Ovary (tissue), 9 donors: ENCODE results near the gene EEF1E1. TPM values are rescaled to one million over a fixed set of nuclear protein-coding genes. Genes with fewer than 3 reads are reported as not detected.

Experiments used
- DNase-seq, 5 donors: peaks; one replicate each; pipeline ENCODE4 v3.0.0-alpha.2; 2019 to 2020
- H3K27ac ChIP-seq, 2 donors: fragments of 200-600 bp; one replicate each; pipeline versions ENCODE4 v1.5.1 to v1.8.0; 2019 to 2022
- H3K27me3 ChIP-seq: fragments of 200-600 bp; one replicate; pipeline ENCODE4 v1.8.0; 2022
- H3K36me3 ChIP-seq: fragments of 200-600 bp; sonication (generic); one replicate; pipeline ENCODE4 v1.5.1; 2019
- H3K4me1 ChIP-seq: one replicate; pipeline ENCODE4 v1.8.1; 2013; ENCODE audit warnings: mild to moderate bottlenecking, moderate library complexity; ENCODE audit not compliant: insufficient read depth
- H3K4me3 ChIP-seq: fragments of 200-600 bp; sonication (generic); one replicate; pipeline ENCODE4 v1.5.1; 2017
- H3K9me3 ChIP-seq, 2 donors: fragments of 200-600 bp in 1 of 2; sonication (generic) in 1 of 2; one replicate each; pipeline versions ENCODE4 v1.5.1 to v1.8.1; 2013 to 2019; ENCODE audit warnings: mild to moderate bottlenecking in 1 of 2, moderate library complexity in 1 of 2
- EP300 ChIP-seq: sonication (generic); formaldehyde crosslinking; IDR thresholded peaks from one replicate; pipeline ENCODE4 v1.6.1; 2017; ENCODE audit warnings: antibody characterized with exemption
- POLR2A ChIP-seq: fragments of 450-650 bp; IDR thresholded peaks from one replicate; pipeline ENCODE4 v1.6.1; 2017; ENCODE audit warnings: antibody characterized with exemption, mild to moderate bottlenecking, moderate library complexity
- WGBS, 3 donors: extraction: QIAGEN DNeasy Blood & Tissue Kit in 1 of 3; methylation state at CpG; one replicate each; pipeline versions ENCODE4 v1.1.5 to v1.1.7; 2013 to 2017; 5-methylcytosine and 5-hydroxymethylcytosine counted together
- intact Hi-C, 4 donors: fragments of 100-400 bp; cut with DNase I; formaldehyde crosslinking; loops; one replicate each; pipeline versions ENCODE4 v1.11.0 to v1.15.1; 2022 to 2023
- polyA plus RNA-seq, 2 donors: library from polyadenylated mRNA; stranded (reverse); fragments of 200-250 nt in 1 of 2; fragments of 350-450 nt in 1 of 2; fragmentation: Illumina TruSeq in 1 of 2; extraction: RNeasy Lipid Tissue Mini Kit (QIAGEN cat#74804) in 1 of 2; gene quantifications; one replicate each; pipeline ENCODE4 v1.2.3, GENCODE V29; 2013 to 2014
- total RNA-seq, 7 donors: library from RNA; depleted of rRNA in 2 of 7; stranded (reverse); fragments of >200 nt in 2 of 7; fragmentation: NEBNext Ultra II Directional in 3 of 7; extraction: Animal tissue kit (Norgen Biotek cat#: 25700) in 3 of 7; gene quantifications; one replicate each; pipeline versions ENCODE4 v1.1.0 to v1.2.4, GENCODE V29; 2016 to 2023
- TF ChIP-seq, protein P1 (sequence below), 3 donors: fragments of 450-650 bp in 2 of 3; fragments of 200-600 bp in 1 of 3; IDR thresholded peaks; one replicate each; pipeline versions ENCODE4 v1.5.1 to v1.8.0; 2016 to 2022; ENCODE audit warnings: antibody characterized with exemption in 3 of 3, mild to moderate bottlenecking in 1 of 3
- donor health status: DM: no; HTN: no; CAD: no; lungs with moderate emphysema.
- donor health status: DM: no; HTN: no; CAD: no.
- donor health status: Bipolar disorder and iron deficiency.
- donor health status: DM: yes; HTN: yes; CAD: no.
- donor health status: DM: no; HTN: no; CAD: no.
- donor health status: DM: yes; HTN: yes; CAD: no.

Gene EEF1E1
- total and polyA plus RNA-seq, 9 donors, result 13.1 to 30.1 (median 19.9) TPM

DNA sequence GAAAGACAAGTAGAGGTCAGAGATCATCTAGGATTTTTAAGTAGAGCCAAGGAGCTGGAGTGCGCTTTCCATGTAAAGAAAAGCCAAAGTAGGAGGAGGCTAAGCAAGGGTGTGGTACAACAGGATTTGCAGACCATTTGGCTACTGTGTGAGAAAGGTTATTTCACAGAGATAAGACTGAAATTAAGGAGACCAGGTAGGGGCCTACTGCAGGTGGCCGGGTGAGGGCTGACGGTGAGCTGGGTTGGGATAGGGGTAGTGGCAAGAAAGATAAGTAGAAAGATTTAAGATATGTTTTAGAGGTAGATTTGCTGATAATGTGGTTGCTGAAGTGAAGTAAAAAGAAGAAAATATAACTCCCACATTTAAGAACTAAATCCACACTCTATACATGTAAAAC lies 42.0 kb downstream of the EEF1E1 start:
- intact Hi-C loops, result no loop called here
- TF ChIP-seq, protein P1, sequence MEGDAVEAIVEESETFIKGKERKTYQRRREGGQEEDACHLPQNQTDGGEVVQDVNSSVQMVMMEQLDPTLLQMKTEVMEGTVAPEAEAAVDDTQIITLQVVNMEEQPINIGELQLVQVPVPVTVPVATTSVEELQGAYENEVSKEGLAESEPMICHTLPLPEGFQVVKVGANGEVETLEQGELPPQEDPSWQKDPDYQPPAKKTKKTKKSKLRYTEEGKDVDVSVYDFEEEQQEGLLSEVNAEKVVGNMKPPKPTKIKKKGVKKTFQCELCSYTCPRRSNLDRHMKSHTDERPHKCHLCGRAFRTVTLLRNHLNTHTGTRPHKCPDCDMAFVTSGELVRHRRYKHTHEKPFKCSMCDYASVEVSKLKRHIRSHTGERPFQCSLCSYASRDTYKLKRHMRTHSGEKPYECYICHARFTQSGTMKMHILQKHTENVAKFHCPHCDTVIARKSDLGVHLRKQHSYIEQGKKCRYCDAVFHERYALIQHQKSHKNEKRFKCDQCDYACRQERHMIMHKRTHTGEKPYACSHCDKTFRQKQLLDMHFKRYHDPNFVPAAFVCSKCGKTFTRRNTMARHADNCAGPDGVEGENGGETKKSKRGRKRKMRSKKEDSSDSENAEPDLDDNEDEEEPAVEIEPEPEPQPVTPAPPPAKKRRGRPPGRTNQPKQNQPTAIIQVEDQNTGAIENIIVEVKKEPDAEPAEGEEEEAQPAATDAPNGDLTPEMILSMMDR (IDR thresholded peaks at IDR 0.05), result no peak
- TF ChIP-seq EP300 (no peak), POLR2A (no peak)

DNA sequence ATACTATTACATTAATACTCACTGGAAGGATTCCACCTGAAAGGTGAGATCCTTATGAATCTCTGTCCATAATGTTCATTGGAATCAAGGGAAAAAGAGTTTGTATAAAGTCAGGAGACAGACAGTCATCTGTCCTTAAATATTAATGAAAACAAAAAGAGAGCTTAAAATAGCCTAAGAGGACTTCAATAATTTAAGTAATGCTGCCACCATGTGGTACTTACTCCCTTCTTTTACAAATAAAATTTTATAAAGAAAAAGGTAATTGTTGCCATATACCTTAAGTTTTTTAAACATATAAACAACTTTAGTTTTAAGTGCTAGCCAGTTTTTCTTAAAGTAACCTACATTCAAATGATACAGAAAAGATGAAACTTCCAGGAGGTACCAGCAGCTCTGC lies 43.2 kb downstream of the EEF1E1 start:
- Histone ChIP-seq H3K4me1 (no peaks in the 10 kb centered on the region), H3K27ac (no peak overlapping the region), H3K4me3 (no peak overlapping the region), H3K36me3 (no peaks in the 10 kb centered on the region), H3K9me3 (no peaks in the 10 kb centered on the region), H3K27me3 (no peaks in the 10 kb centered on the region)
- no peak for TF ChIP-seq EP300
- no peak for TF ChIP-seq POLR2A
- TF ChIP-seq, protein P1 (IDR thresholded peaks at IDR 0.05), result peak in 1 of 3 donors; percentile 17
- DNase-seq, result no peak
- intact Hi-C loops, result loop anchor here in 2 of 4 donors (5.0 to 10.0 kb wide), 2 partner anchors 334 to 337 kb away; partner anchors contain the start of gene BMP6 (in 1 of the 2)

More for the DNA sequence above, 42.0 kb downstream of the EEF1E1 start:
- Histone ChIP-seq H3K36me3 (no peaks in the 10 kb centered on the region), H3K27me3 (no peaks in the 10 kb centered on the region), H3K4me1 (no peaks in the 10 kb centered on the region), H3K27ac (no peak overlapping the region), H3K4me3 (no peak overlapping the region), H3K9me3 (no peaks in the 10 kb centered on the region)
- 82 to 85% (median 85%) methylated on average over 3 of the region's 3 CpGs for WGBS, 3 donors
- DNase-seq, result no peak

DNA sequence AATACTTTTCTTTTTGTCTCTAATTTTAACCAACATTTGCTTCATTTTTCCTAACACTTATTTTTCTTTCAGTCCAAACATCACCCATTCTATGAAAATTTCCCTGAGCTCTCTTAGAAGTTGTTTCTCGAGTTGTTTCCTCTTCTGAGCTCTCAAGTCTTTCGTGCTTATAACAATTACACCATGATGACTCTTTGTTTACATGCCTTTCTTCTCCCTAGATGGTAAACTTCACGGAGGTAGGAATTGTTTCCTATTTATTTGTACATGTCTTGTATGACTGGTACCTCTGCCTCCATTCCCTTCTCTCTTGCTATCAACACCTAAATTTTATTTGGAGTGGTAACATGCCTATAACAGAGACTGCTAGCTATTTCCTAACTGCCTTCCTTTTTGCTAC lies 44.6 kb downstream of the EEF1E1 start:
- no peak for TF ChIP-seq EP300
- intact Hi-C loops, result loop anchor here in 2 of 4 donors (5.0 to 10.0 kb wide), 2 partner anchors 333 to 335 kb away; partner anchors contain the start of gene BMP6 (in 1 of the 2)
- 51 to 74% (median 64%) methylated on average over 3 of the region's 3 CpGs for WGBS, 3 donors

DNA sequence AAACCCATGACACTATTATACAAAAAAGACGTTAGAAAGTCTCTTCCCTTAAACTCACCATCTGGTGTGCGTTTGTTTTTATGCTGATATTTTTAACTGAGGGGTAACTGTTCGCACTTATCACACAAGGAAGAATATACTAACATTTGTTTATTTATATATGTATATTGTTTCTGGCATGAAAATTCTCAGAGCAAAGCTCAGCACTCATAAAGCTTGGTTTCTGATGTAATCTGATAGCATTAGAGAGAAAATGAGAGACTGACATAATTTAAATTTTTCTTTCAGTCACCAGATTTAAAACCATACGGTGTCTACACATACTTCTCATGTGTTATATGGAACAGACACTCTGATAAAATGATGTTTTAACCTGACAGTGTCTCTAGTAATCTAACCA lies 45.1 kb downstream of the EEF1E1 start:
- H3K27ac ChIP-seq, result no peak overlapping the region
- no peaks in the 10 kb centered on the region for H3K36me3 ChIP-seq
- TF ChIP-seq EP300 (no peak), POLR2A (no peak)
- TF ChIP-seq, protein P1 (IDR thresholded peaks at IDR 0.05), result no peak
- 71 to 82% (median 76%) methylated on average over 4 of the region's 4 CpGs for WGBS, 3 donors
- DNase-seq, result no peak
- intact Hi-C loops, result loop anchor here in 2 of 4 donors (5.0 to 10.0 kb wide), 2 partner anchors 332 to 335 kb away; partner anchors contain the start of gene BMP6 (in 1 of the 2)
- H3K4me3 ChIP-seq, result no peak overlapping the region
- no peaks in the 10 kb centered on the region for H3K9me3 ChIP-seq
- no peaks in the 10 kb centered on the region for H3K27me3 ChIP-seq
- no peaks in the 10 kb centered on the region for H3K4me1 ChIP-seq

More for the DNA sequence above, 44.6 kb downstream of the EEF1E1 start:
- no peak for DNase-seq
- Histone ChIP-seq H3K36me3 (no peaks in the 10 kb centered on the region), H3K4me3 (no peak overlapping the region), H3K4me1 (no peaks in the 10 kb centered on the region), H3K9me3 (no peaks in the 10 kb centered on the region), H3K27ac (no peak overlapping the region), H3K27me3 (no peaks in the 10 kb centered on the region)

DNA sequence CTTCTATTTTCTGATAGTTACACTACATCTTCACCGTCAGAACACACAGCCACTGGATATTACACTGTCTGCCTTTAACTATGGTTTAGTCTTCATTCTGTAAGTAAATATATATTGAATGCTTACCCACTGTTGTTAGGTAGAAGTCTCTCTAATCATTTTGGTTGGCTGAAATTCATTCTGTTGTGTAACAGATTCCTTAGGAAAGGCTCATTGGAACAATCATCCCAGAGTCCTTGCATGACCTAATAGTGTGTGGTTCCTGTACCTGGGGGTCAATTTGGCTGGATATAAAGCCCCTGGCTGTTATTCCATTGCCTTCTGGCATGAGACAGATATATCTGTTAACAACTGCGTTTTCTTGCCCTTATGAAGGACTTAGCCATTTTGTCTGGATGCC lies 48.1 kb downstream of the EEF1E1 start:
- Histone ChIP-seq H3K27me3 (no peaks in the 10 kb centered on the region), H3K27ac (no peak overlapping the region), H3K4me3 (no peak overlapping the region), H3K36me3 (no peaks in the 10 kb centered on the region), H3K9me3 (no peaks in the 10 kb centered on the region), H3K4me1 (no peaks in the 10 kb centered on the region)
- intact Hi-C loops, result loop anchor here in 1 of 4 donors (10.0 kb wide), 1 partner anchor 329 kb away; the partner anchor contains the start of gene BMP6
- TF ChIP-seq, protein P1 (IDR thresholded peaks at IDR 0.05), result no peak
- no peak for TF ChIP-seq POLR2A
- no peak for TF ChIP-seq EP300
- no peak for DNase-seq
- 89 to 91% (median 90%) methylated on average over 2 of the region's 2 CpGs for WGBS, 3 donors
